Fibroblast of lung (primary cell): ENCODE data around the gene ACLY. TPM values are rescaled to one million over a fixed set of nuclear protein-coding genes. Genes with fewer than 3 reads are reported as not detected.
"Not testable (repeated sequence)": the region's sequence is repeated elsewhere in the genome, so short reads cannot be mapped to it uniquely, and the experiment has no call there.

Experiments used
- DNase-seq, 2 donors: peaks; one replicate each; pipeline versions ENCODE4 v3.0.0 to v3.0.0-alpha.2; 2010; ENCODE audit warnings: low read depth in 2 of 2
- H2AFZ ChIP-seq: 2 replicates; pipeline ENCODE4 v1.5.1; 2012; ENCODE audit warnings: low read length, control low read depth, inconsistent platforms
- H3K27ac ChIP-seq: 2 replicates; pipeline ENCODE4 v1.5.1; 2011; ENCODE audit warnings: low read length, control low read depth; ENCODE audit not compliant: insufficient read depth
- H3K27me3 ChIP-seq: 2 replicates; pipeline ENCODE4 v1.5.1; 2011; ENCODE audit warnings: mild to moderate bottlenecking, low read length; ENCODE audit not compliant: control insufficient read depth, insufficient read depth
- H3K36me3 ChIP-seq: 2 replicates; pipeline ENCODE4 v1.5.1; 2011; ENCODE audit warnings: low read length; ENCODE audit not compliant: control insufficient read depth, insufficient read depth
- H3K4me1 ChIP-seq: 2 replicates; pipeline ENCODE4 v1.5.1; 2011; ENCODE audit warnings: low read length; ENCODE audit not compliant: control insufficient read depth, insufficient read depth; ENCODE audit errors: extremely low read depth
- H3K4me2 ChIP-seq: 2 replicates; pipeline ENCODE4 v1.5.1; 2011; ENCODE audit warnings: low read length, control low read depth; ENCODE audit not compliant: insufficient read depth; ENCODE audit errors: extremely low read depth
- H3K4me3 ChIP-seq, 4 experiments: fragments of 200-600 bp in 1 of 4; sonication (generic) in 1 of 4; replicated peaks in 1 of 4; 2 replicates each; pipeline ENCODE4 v1.5.1; 2011 to 2016; ENCODE audit warnings: low read length in 4 of 4, low read depth in 3 of 4, mild to moderate bottlenecking in 3 of 4, control low read depth in 2 of 4, inconsistent platforms in 1 of 4, mixed read lengths in 1 of 4; ENCODE audit not compliant: insufficient read depth in 1 of 4; ENCODE audit errors: control extremely low read depth in 1 of 4
- H3K79me2 ChIP-seq: 2 replicates; pipeline ENCODE4 v1.5.1; 2012; ENCODE audit warnings: mild to moderate bottlenecking, low read length, inconsistent platforms; ENCODE audit not compliant: control insufficient read depth, insufficient read depth
- H3K9ac ChIP-seq: 2 replicates; pipeline ENCODE4 v1.5.1; 2011; ENCODE audit warnings: mild to moderate bottlenecking, low read length, control low read depth; ENCODE audit not compliant: insufficient read depth
- H3K9me3 ChIP-seq: 2 replicates; pipeline ENCODE4 v1.5.1; 2012; ENCODE audit warnings: low read depth, low read length; ENCODE audit not compliant: control insufficient read depth, insufficient read depth
- H4K20me1 ChIP-seq: 2 replicates; pipeline ENCODE4 v1.5.1; 2011; ENCODE audit warnings: low read length; ENCODE audit not compliant: control insufficient read depth, insufficient read depth; ENCODE audit errors: extremely low read depth
- EZH2 ChIP-seq: IDR thresholded peaks from 2 replicates; pipeline ENCODE4 v1.5.1; 2012; ENCODE audit warnings: low read length, control low read depth, mild to moderate bottlenecking; ENCODE audit errors: missing control alignments
- polyA plus RNA-seq, 2 donors: library from polyadenylated mRNA; depleted of rRNA in 1 of 2; stranded (reverse) in 1 of 2; unstranded in 1 of 2; fragments of >200 nt; gene quantifications; 2 replicates each; pipeline ENCODE4 v1.2.1, GENCODE V29; 2011 to 2012; ENCODE audit warnings: missing spikeins in 1 of 2
- total RNA-seq: library from RNA; depleted of rRNA; stranded (reverse); fragments of >200 nt; gene quantifications from 2 replicates; pipeline ENCODE4 v1.2.1, GENCODE V29; 2014
- TF ChIP-seq, protein P1 (sequence below), 2 donors: IDR thresholded peaks in 1 of 2; conservative IDR thresholded peaks in 1 of 2; 1 replicate in 1 of 2; 2 replicates in 1 of 2; pipeline ENCODE4 v1.5.1; 2011 to 2012; ENCODE audit warnings: low read length in 2 of 2, control low read depth in 1 of 2, inconsistent platforms in 1 of 2, low read depth in 1 of 2, mild to moderate bottlenecking in 1 of 2

ACLY gene
- total and polyA plus RNA-seq, 2 donors (not counting 1 experiment from before 2014, with no cell fraction given), result 225 to 312 TPM

- Histone ChIP-seq H3K4me3 (no peak overlapping the region), H3K9ac (no peak overlapping the region), H4K20me1 (no peaks in the 10 kb centered on the region), H3K27ac (no peak overlapping the region), H3K9me3 (no peaks in the 10 kb centered on the region), H3K4me2 (no peak overlapping the region), H2AFZ (no peak overlapping the region), H3K27me3 (no peaks in the 10 kb centered on the region), H3K4me1 (no peaks in the 10 kb centered on the region), H3K36me3 (peaks cover 30% of the 10 kb centered on the region), H3K79me2 (no peaks in the 10 kb centered on the region)
- TF ChIP-seq, protein P1, sequence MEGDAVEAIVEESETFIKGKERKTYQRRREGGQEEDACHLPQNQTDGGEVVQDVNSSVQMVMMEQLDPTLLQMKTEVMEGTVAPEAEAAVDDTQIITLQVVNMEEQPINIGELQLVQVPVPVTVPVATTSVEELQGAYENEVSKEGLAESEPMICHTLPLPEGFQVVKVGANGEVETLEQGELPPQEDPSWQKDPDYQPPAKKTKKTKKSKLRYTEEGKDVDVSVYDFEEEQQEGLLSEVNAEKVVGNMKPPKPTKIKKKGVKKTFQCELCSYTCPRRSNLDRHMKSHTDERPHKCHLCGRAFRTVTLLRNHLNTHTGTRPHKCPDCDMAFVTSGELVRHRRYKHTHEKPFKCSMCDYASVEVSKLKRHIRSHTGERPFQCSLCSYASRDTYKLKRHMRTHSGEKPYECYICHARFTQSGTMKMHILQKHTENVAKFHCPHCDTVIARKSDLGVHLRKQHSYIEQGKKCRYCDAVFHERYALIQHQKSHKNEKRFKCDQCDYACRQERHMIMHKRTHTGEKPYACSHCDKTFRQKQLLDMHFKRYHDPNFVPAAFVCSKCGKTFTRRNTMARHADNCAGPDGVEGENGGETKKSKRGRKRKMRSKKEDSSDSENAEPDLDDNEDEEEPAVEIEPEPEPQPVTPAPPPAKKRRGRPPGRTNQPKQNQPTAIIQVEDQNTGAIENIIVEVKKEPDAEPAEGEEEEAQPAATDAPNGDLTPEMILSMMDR (conservative IDR thresholded peaks at IDR 0.05 in 1 of 2, IDR thresholded peaks at IDR 0.05 in 1 of 2; ENCODE audit: low read depth in 1 of 2, low read length in 2 of 2), result peak in 1 of 2 donors; percentile 26
- TF ChIP-seq EZH2, result no peak
- DNase-seq, result no peak
Measured at GRCh38 chr17:41885733-41886132, 33.0 kb downstream of the ACLY start.

- TF ChIP-seq, protein P1 (conservative IDR thresholded peaks at IDR 0.05 in 1 of 2, IDR thresholded peaks at IDR 0.05 in 1 of 2; ENCODE audit: low read depth in 1 of 2, low read length in 2 of 2), result no peak
- TF ChIP-seq EZH2, result no peak
- Histone ChIP-seq H3K4me3 (no peak overlapping the region), H3K4me1 (no peaks in the 10 kb centered on the region), H3K27ac (no peak overlapping the region), H4K20me1 (no peaks in the 10 kb centered on the region), H3K9ac (no peak overlapping the region), H3K79me2 (no peaks in the 10 kb centered on the region), H3K4me2 (no peak overlapping the region), H3K9me3 (no peaks in the 10 kb centered on the region), H3K27me3 (no peaks in the 10 kb centered on the region), H2AFZ (no peak overlapping the region), H3K36me3 (peaks cover 36% of the 10 kb centered on the region)
- no peak for DNase-seq
Measured at GRCh38 chr17:41882756-41883155, 36.0 kb downstream of the ACLY start.

DNA sequence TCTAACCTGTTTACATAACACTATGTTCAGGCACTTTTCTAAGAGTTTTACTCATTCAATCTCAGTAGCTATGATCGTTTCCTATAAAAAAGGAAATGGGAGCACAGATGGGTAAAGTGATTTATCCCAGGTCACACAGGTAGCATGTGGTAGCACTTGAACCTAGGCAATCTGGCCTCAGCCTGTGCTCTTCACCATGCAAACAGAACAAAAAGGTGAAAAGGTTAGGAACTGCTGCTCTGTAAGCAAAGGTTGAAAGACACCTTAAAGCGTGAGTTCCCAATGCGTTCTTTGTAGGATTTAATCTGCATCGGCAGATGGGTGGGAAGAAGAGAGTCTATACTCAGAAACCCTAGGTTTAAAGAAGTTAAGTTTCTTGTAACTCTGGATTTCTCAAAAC is 38.6 kb downstream of the ACLY start:
- H3K27me3 ChIP-seq, result no peaks in the 10 kb centered on the region
- H3K9ac ChIP-seq, result no peak overlapping the region
- DNase-seq, result no peak
- no peaks in the 10 kb centered on the region for H3K9me3 ChIP-seq
- no peak overlapping the region for H3K4me2 ChIP-seq
- H3K4me3 ChIP-seq, result no peak overlapping the region
- no peaks in the 10 kb centered on the region for H3K4me1 ChIP-seq
- no peak overlapping the region for H2AFZ ChIP-seq
- TF ChIP-seq, protein P1 (conservative IDR thresholded peaks at IDR 0.05 in 1 of 2, IDR thresholded peaks at IDR 0.05 in 1 of 2; ENCODE audit: low read depth in 1 of 2, low read length in 2 of 2), result no peak
- no peak for TF ChIP-seq EZH2
- no peaks in the 10 kb centered on the region for H4K20me1 ChIP-seq
- H3K27ac ChIP-seq, result no peak overlapping the region
- peaks cover 22% of the 10 kb centered on the region for H3K36me3 ChIP-seq
- no peaks in the 10 kb centered on the region for H3K79me2 ChIP-seq

- not testable (repeated sequence) for H3K9ac ChIP-seq, H3K4me3 ChIP-seq, H3K79me2 ChIP-seq, H2AFZ ChIP-seq, H3K27ac ChIP-seq, H3K4me1 ChIP-seq, H3K4me2 ChIP-seq, H4K20me1 ChIP-seq, DNase-seq, H3K27me3 ChIP-seq, H3K9me3 ChIP-seq
- peaks cover 32% of the 10 kb centered on the region for H3K36me3 ChIP-seq
Measured at GRCh38 chr17:41874293-41874670, 44.5 kb downstream of the ACLY start.
